SK-N-SH (cell line): ENCODE measurements around the gene UBAC2. TPM values are rescaled to one million over a fixed set of nuclear protein-coding genes. Genes with fewer than 3 reads are reported as not detected.

Experiments used
- CTCF ChIA-PET: fragments of 300-600, 350-600 bp; formaldehyde crosslinking; extraction: SDS; loops from one replicate; lab custom pipeline; 2021; lab: Yijun Ruan, JAX
- POLR2A ChIA-PET: fragments of 350-600 bp; sonication (Branson Sonifier 250); formaldehyde crosslinking; extraction: SDS; loops from one replicate; lab custom pipeline; 2020; ENCODE audit warnings: antibody characterized with exemption, inconsistent platforms; lab: Yijun Ruan, JAX
- DNase-seq: peaks from one replicate; pipeline ENCODE4 v3.0.0; 2012
- H2AFZ ChIP-seq: fragments of 200-600 bp; sonication (generic); 2 replicates; pipeline ENCODE4 v1.8.1; 2016; ENCODE audit warnings: antibody characterized with exemption, mild to moderate bottlenecking, low read depth
- H3F3A ChIP-seq: fragments of 200-600 bp; sonication (generic); replicated peaks from 2 replicates; pipeline ENCODE3; 2016; ENCODE audit warnings: antibody characterized with exemption, mild to moderate bottlenecking; ENCODE audit not compliant: insufficient read depth
- H3K27ac ChIP-seq, 2 experiments: fragments of 200-500 bp in 1 of 2; fragments of 200-600 bp in 1 of 2; sonication (Bioruptor generic) in 1 of 2; sonication (generic), shearing (Covaris generic) in 1 of 2; 2 replicates each; pipeline versions ENCODE4 v1.5.1 to v1.6.1; 2014 to 2016; ENCODE audit warnings: low read depth in 2 of 2, inconsistent platforms in 1 of 2, low read length in 1 of 2, mild to moderate bottlenecking in 1 of 2, mixed read lengths in 1 of 2
- H3K27me3 ChIP-seq: fragments of 200-600 bp; sonication (generic), shearing (Covaris generic); 2 replicates; pipeline ENCODE4 v1.6.1; 2016; ENCODE audit warnings: mixed run types; ENCODE audit not compliant: insufficient read depth
- H3K36me3 ChIP-seq, 2 experiments: fragments of 200-500 bp in 1 of 2; fragments of 200-600 bp in 1 of 2; sonication (Bioruptor generic) in 1 of 2; sonication (generic) in 1 of 2; replicated peaks in 1 of 2; 2 replicates each; pipeline versions ENCODE3 to v1.5.1; 2014 to 2016; ENCODE audit warnings: low read length in 1 of 2, mild to moderate bottlenecking in 1 of 2; ENCODE audit not compliant: insufficient read depth in 2 of 2, control insufficient read depth in 1 of 2
- H3K4me1 ChIP-seq, 2 experiments: fragments of 200-500 bp in 1 of 2; fragments of 200-600 bp in 1 of 2; sonication (Bioruptor generic) in 1 of 2; sonication (generic), shearing (Covaris generic) in 1 of 2; 2 replicates each; pipeline versions ENCODE4 v1.5.1 to v1.6.1; 2014 to 2016; ENCODE audit warnings: low read depth in 1 of 2, low read length in 1 of 2, mixed run types in 1 of 2; ENCODE audit not compliant: insufficient read depth in 2 of 2, control insufficient read depth in 1 of 2
- H3K4me2 ChIP-seq: fragments of 200-600 bp; sonication (generic), shearing (Covaris generic); 2 replicates; pipeline ENCODE4 v1.6.1; 2017; ENCODE audit warnings: mixed run types
- H3K4me3 ChIP-seq, 2 experiments: fragments of 200-500 bp in 1 of 2; fragments of 200-600 bp in 1 of 2; sonication (Bioruptor generic) in 1 of 2; sonication (generic), shearing (Covaris generic) in 1 of 2; 2 replicates each; pipeline versions ENCODE4 v1.5.1 to v1.8.1; 2014 to 2016; ENCODE audit warnings: low read depth in 2 of 2, inconsistent platforms in 1 of 2, low read length in 1 of 2, mild to moderate bottlenecking in 1 of 2, mixed read lengths in 1 of 2, moderate library complexity in 1 of 2
- H3K79me2 ChIP-seq: fragments of 200-600 bp; sonication (generic); 2 replicates; pipeline ENCODE4 v1.8.1; 2017; ENCODE audit warnings: mild to moderate bottlenecking; ENCODE audit not compliant: insufficient read depth
- H3K9ac ChIP-seq: fragments of 200-600 bp; sonication (generic); 2 replicates; pipeline ENCODE4 v1.6.1; 2017; ENCODE audit warnings: mixed run types
- H3K9me2 ChIP-seq: fragments of 200-600 bp; sonication (generic); 2 replicates; pipeline ENCODE4 v1.6.1; 2017; ENCODE audit warnings: mixed run types
- H3K9me3 ChIP-seq: fragments of 200-600 bp; sonication (generic); 2 replicates; pipeline ENCODE4 v1.6.1; 2017; ENCODE audit warnings: mixed run types, mild to moderate bottlenecking, moderate library complexity
- H4K20me1 ChIP-seq: fragments of 200-600 bp; sonication (generic); 2 replicates; pipeline ENCODE4 v1.6.1; 2017; ENCODE audit warnings: mild to moderate bottlenecking, mixed run types; ENCODE audit not compliant: insufficient read depth
- ELF1 ChIP-seq: IDR thresholded peaks from 2 replicates; pipeline ENCODE4 v1.4.0; 2012
- EP300 ChIP-seq, 2 experiments: IDR thresholded peaks; 2 replicates each; pipeline versions ENCODE4 v1.4.0 to v1.6.1; 2012; ENCODE audit warnings: borderline replicate concordance in 1 of 2, low read depth in 1 of 2, low read length in 1 of 2
- EZH2phosphoT487 ChIP-seq: fragments of 200-600 bp; sonication (generic); IDR thresholded peaks from 2 replicates; pipeline ENCODE4 v1.6.1; 2017; ENCODE audit warnings: low read depth, mixed run types, mild to moderate bottlenecking, antibody characterized with exemption, moderate library complexity, borderline replicate concordance
- FOSL2 ChIP-seq: IDR thresholded peaks from 2 replicates; pipeline ENCODE4 v1.4.0; 2012; ENCODE audit warnings: low read depth, mild to moderate bottlenecking, moderate library complexity, borderline replicate concordance
- FOXJ3 ChIP-seq: sonication (generic); formaldehyde crosslinking; IDR thresholded peaks from 2 replicates; pipeline ENCODE4 v1.5.1; 2020; ENCODE audit warnings: mild to moderate bottlenecking, missing genetic modification reagents
- FOXM1 ChIP-seq: IDR thresholded peaks from 2 replicates; pipeline ENCODE4 v1.4.0; 2012; ENCODE audit warnings: low read depth, mild to moderate bottlenecking
- GABPA ChIP-seq: IDR thresholded peaks from 2 replicates; pipeline ENCODE4 v1.4.0; 2012; ENCODE audit warnings: low read depth, mild to moderate bottlenecking
- IRF3 ChIP-seq: fragments of 150-350 bp; IDR thresholded peaks from 2 replicates; pipeline ENCODE4 v1.6.1; 2016; ENCODE audit warnings: mild to moderate bottlenecking, low read depth, low read length
- JUND ChIP-seq: IDR thresholded peaks from 2 replicates; pipeline ENCODE4 v1.4.0; 2012
- MAX ChIP-seq: IDR thresholded peaks from 2 replicates; pipeline ENCODE4 v1.4.0; 2012; ENCODE audit warnings: low read depth
- MEF2A ChIP-seq: IDR thresholded peaks from 2 replicates; pipeline ENCODE4 v1.4.0; 2012; ENCODE audit warnings: low read depth, borderline replicate concordance
- MXI1 ChIP-seq: IDR thresholded peaks from 2 replicates; pipeline ENCODE4 v1.6.1; 2012; ENCODE audit warnings: mild to moderate bottlenecking, low read depth, low read length, improper control_type of control experiment
- NFIC ChIP-seq: IDR thresholded peaks from 2 replicates; pipeline ENCODE4 v1.4.0; 2012; ENCODE audit warnings: borderline replicate concordance
- NRF1 ChIP-seq: IDR thresholded peaks from 2 replicates; pipeline ENCODE4 v1.6.1; 2012; ENCODE audit warnings: low read depth, mild to moderate bottlenecking, low read length
- RAD21 ChIP-seq: IDR thresholded peaks from 2 replicates; pipeline ENCODE4 v1.6.1; 2012; ENCODE audit warnings: mild to moderate bottlenecking, low read length
- RCOR1 ChIP-seq: fragments of 150-350 bp; IDR thresholded peaks from 2 replicates; pipeline ENCODE4 v1.6.1; 2017; ENCODE audit warnings: antibody characterized with exemption, low read length
- RXRA ChIP-seq: IDR thresholded peaks from 2 replicates; pipeline ENCODE4 v1.4.0; 2012; ENCODE audit warnings: low read depth, mild to moderate bottlenecking, borderline replicate concordance
- SIN3A ChIP-seq: IDR thresholded peaks from 2 replicates; pipeline ENCODE4 v1.6.1; 2012; ENCODE audit warnings: low read depth, mild to moderate bottlenecking, low read length, moderate library complexity, borderline replicate concordance
- SMC3 ChIP-seq: IDR thresholded peaks from 2 replicates; pipeline ENCODE4 v1.6.1; 2012; ENCODE audit warnings: low read depth, low read length, improper control_type of control experiment
- TAF1 ChIP-seq: IDR thresholded peaks from 2 replicates; pipeline ENCODE4 v1.6.1; 2012; ENCODE audit warnings: low read depth, mild to moderate bottlenecking, low read length, moderate library complexity, borderline replicate concordance
- TCF12 ChIP-seq: IDR thresholded peaks from 2 replicates; pipeline ENCODE4 v1.4.0; 2012
- USF1 ChIP-seq: IDR thresholded peaks from 2 replicates; pipeline ENCODE4 v1.4.0; 2012; ENCODE audit warnings: low read depth, borderline replicate concordance
- YY1 ChIP-seq: IDR thresholded peaks from 2 replicates; pipeline ENCODE4 v1.4.0; 2012; ENCODE audit warnings: low read depth, mild to moderate bottlenecking
- WGBS: methylation state at CpG from one replicate; pipeline ENCODE4 v1.1.6; 2017; ENCODE audit warnings: low lambda C conversion rate; 5-methylcytosine and 5-hydroxymethylcytosine counted together
- polyA plus RNA-seq, 3 experiments: library from polyadenylated mRNA; depleted of rRNA; stranded (reverse); fragments of >200 nt; gene quantifications; 2 replicates each; pipeline ENCODE4 v1.2.3, GENCODE V29; 2012
- TF ChIP-seq, protein P1 (sequence below): IDR thresholded peaks from 2 replicates; pipeline ENCODE4 v1.4.0; 2012; ENCODE audit warnings: low read depth, borderline replicate concordance
- TF ChIP-seq, protein P2 (sequence below): IDR thresholded peaks from 2 replicates; pipeline ENCODE4; 2012

Gene UBAC2
- polyA plus RNA-seq, 1 of the 3 experiments (the other 2 are of a cell fraction), result 79.0 TPM

GRCh38 chr13:99157046-99157445, 43.6 kb upstream of the UBAC2 start:
- 83% methylated on average over 5 of the region's 5 CpGs for WGBS
- CTCF ChIA-PET, result interaction anchor here (1.3 kb wide), 1 partner anchor 20 kb away, joined by 6 read pairs; no protein-coding TSS in a partner anchor

DNA sequence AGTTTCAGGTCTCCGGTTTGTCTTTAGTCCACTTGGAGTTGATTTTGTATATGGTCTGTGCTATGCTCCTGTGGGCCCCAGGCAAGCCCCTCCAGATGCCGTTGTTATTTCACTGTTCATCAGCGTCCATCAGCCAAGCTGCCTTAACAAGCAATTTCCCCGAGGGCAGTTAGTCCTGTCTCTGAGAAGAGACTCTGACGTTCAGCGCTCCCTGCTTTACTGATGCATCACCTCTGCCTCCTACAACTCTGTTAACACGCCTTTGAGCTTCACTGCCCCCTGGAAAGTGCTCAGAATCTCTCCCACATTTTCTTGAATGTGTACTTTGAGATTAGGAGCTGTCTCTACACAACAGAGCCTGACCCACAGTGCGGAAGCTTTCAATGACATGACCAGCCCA, 41.8 kb upstream of the UBAC2 start:
- Histone ChIP-seq H3K27me3 (no peaks in the 10 kb centered on the region; the same call in 1 of the 2 replicates), H3K36me3 (no peaks in the 10 kb centered on the region), H3K4me3 (no peak overlapping the region), H3F3A (no peaks in the 10 kb centered on the region), H3K9ac (no peak overlapping the region), H4K20me1 (no peaks in the 10 kb centered on the region), H3K4me2 (no peak overlapping the region), H3K9me2 (no peaks in the 10 kb centered on the region), H3K27ac (no peak overlapping the region), H2AFZ (no peak overlapping the region), H3K79me2 (no peaks in the 10 kb centered on the region), H3K9me3 (no peaks in the 10 kb centered on the region), H3K4me1 (no peaks in the 10 kb centered on the region; a peak in 1 of 4 replicates)
- WGBS, result 54% methylated on average over 8 of the region's 8 CpGs
- ChIA-PET POLR2A (no interaction called here), CTCF (interaction anchor here (0.9 to 3.4 kb wide), 4 partner anchors 17 to 278 kb away, joined by 3 to 23 read pairs (median 4); no protein-coding TSS in a partner anchor)
- no peak for DNase-seq
- TF ChIP-seq GABPA, result no peak
- TF ChIP-seq TCF12, result no peak
- TF ChIP-seq FOXM1, result no peak
- TF ChIP-seq, protein P1, sequence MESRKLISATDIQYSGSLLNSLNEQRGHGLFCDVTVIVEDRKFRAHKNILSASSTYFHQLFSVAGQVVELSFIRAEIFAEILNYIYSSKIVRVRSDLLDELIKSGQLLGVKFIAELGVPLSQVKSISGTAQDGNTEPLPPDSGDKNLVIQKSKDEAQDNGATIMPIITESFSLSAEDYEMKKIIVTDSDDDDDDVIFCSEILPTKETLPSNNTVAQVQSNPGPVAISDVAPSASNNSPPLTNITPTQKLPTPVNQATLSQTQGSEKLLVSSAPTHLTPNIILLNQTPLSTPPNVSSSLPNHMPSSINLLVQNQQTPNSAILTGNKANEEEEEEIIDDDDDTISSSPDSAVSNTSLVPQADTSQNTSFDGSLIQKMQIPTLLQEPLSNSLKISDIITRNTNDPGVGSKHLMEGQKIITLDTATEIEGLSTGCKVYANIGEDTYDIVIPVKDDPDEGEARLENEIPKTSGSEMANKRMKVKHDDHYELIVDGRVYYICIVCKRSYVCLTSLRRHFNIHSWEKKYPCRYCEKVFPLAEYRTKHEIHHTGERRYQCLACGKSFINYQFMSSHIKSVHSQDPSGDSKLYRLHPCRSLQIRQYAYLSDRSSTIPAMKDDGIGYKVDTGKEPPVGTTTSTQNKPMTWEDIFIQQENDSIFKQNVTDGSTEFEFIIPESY, result no peak
- no peak for TF ChIP-seq MEF2A
- TF ChIP-seq USF1, result no peak
- no peak for TF ChIP-seq FOSL2
- no peak for TF ChIP-seq ELF1
- TF ChIP-seq, protein P2, sequence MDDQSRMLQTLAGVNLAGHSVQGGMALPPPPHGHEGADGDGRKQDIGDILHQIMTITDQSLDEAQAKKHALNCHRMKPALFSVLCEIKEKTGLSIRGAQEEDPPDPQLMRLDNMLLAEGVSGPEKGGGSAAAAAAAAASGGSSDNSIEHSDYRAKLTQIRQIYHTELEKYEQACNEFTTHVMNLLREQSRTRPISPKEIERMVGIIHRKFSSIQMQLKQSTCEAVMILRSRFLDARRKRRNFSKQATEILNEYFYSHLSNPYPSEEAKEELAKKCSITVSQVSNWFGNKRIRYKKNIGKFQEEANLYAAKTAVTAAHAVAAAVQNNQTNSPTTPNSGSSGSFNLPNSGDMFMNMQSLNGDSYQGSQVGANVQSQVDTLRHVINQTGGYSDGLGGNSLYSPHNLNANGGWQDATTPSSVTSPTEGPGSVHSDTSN, result no peak
- no peak for TF ChIP-seq MAX
- no peak for TF ChIP-seq RAD21
- no peak for TF ChIP-seq NFIC
- TF ChIP-seq FOXJ3, result no peak

More at GRCh38 chr13:99157046-99157445, 43.6 kb upstream of the UBAC2 start:
- Histone ChIP-seq H3K79me2 (no peaks in the 10 kb centered on the region), H3K27me3 (no peaks in the 10 kb centered on the region; the same call in 1 of the 2 replicates), H3K9me3 (no peaks in the 10 kb centered on the region), H3F3A (no peaks in the 10 kb centered on the region), H3K36me3 (no peaks in the 10 kb centered on the region), H3K4me2 (no peak overlapping the region), H2AFZ (no peak overlapping the region), H3K9me2 (no peaks in the 10 kb centered on the region), H3K27ac (no peak overlapping the region), H4K20me1 (no peaks in the 10 kb centered on the region), H3K9ac (no peak overlapping the region), H3K4me1 (no peaks in the 10 kb centered on the region; a peak in 1 of 4 replicates), H3K4me3 (no peak overlapping the region)
- DNase-seq, result no peak
- TF ChIP-seq YY1 (no peak), JUND (no peak), EP300 (IDR thresholded peaks at IDR 0.05; ENCODE audit: borderline replicate concordance in 1 of 2, low read depth in 1 of 2, low read length in 1 of 2) (no peak), USF1 (no peak), NRF1 (no peak), MXI1 (no peak), ELF1 (no peak), IRF3 (no peak), NFIC (no peak), SIN3A (no peak), RXRA (no peak), RAD21 (no peak), RCOR1 (no peak), TAF1 (no peak), SMC3 (no peak), FOXM1 (no peak), EZH2phosphoT487 (no peak)
- POLR2A ChIA-PET, result no interaction called here
